IMR-90 (cell line): ENCODE results near the gene RPS6KL1.

Experiments
- CHD1 ChIP-seq: IDR thresholded peaks from 2 replicates; pipeline ENCODE4 v1.6.1; 2012; ENCODE audit warnings: low read depth, low read length, improper control_type of control experiment
- MXI1 ChIP-seq: IDR thresholded peaks from 2 replicates; pipeline ENCODE4 v1.6.1; 2012; ENCODE audit warnings: low read depth, mild to moderate bottlenecking, low read length, moderate library complexity, borderline replicate concordance
- NFE2L2 ChIP-seq: fragments of 150-350 bp; IDR thresholded peaks from 2 replicates; pipeline ENCODE4 v1.6.1; 2016; ENCODE audit warnings: low read depth, mild to moderate bottlenecking, low read length
- POLR2A ChIP-seq: IDR thresholded peaks from 2 replicates; pipeline ENCODE4 v1.6.1; 2012; ENCODE audit warnings: mild to moderate bottlenecking, low read depth, low read length
- RAD21 ChIP-seq: IDR thresholded peaks from 2 replicates; pipeline ENCODE4 v1.6.1; 2012; ENCODE audit warnings: low read length, improper control_type of control experiment
- RCOR1 ChIP-seq: IDR thresholded peaks from 2 replicates; pipeline ENCODE4 v1.6.1; 2012; ENCODE audit warnings: mild to moderate bottlenecking, low read length, improper control_type of control experiment; ENCODE audit not compliant: insufficient replicate concordance
- RFX5 ChIP-seq: IDR thresholded peaks from 2 replicates; pipeline ENCODE4 v1.8.0; 2012; ENCODE audit warnings: low read depth, mild to moderate bottlenecking, low read length, moderate library complexity
- SMC3 ChIP-seq: fragments of 150-350 bp; IDR thresholded peaks from 2 replicates; pipeline ENCODE4 v1.6.1; 2016; ENCODE audit warnings: low read depth, mild to moderate bottlenecking, antibody characterized with exemption, low read length, moderate library complexity
- TF ChIP-seq, protein P1 (sequence below): conservative IDR thresholded peaks from 2 replicates; pipeline ENCODE4 v1.5.1; 2012; ENCODE audit warnings: mild to moderate bottlenecking, low read depth, low read length, improper control_type of control experiment
- TF ChIP-seq, protein P2 (sequence below): fragments of 150-350 bp; IDR thresholded peaks from 2 replicates; pipeline ENCODE4 v1.6.1; 2017; ENCODE audit warnings: mild to moderate bottlenecking, antibody characterized with exemption, low read length, low read depth

DNA sequence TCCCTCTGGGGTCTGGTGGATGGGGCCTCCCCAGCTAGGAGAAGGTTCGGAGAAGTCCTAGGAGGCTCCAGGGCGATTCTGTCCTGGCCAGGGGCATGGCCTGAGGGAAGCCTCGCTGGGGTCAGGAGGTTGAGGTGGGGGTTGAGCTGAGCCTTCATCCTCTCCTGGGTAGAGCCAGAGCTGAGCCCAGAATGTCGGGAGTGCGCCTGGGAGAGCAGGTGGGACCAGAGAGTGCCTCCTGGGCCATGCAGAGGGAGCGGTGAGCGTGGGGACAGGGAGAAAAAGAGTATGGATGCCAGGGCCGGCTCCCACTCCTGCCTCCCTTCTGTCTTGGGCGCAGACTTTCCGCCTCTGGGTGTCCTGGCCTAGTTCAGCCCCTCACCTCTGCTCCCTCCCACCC, 13.1 kb downstream of the RPS6KL1 start:
- TF ChIP-seq, protein P1, sequence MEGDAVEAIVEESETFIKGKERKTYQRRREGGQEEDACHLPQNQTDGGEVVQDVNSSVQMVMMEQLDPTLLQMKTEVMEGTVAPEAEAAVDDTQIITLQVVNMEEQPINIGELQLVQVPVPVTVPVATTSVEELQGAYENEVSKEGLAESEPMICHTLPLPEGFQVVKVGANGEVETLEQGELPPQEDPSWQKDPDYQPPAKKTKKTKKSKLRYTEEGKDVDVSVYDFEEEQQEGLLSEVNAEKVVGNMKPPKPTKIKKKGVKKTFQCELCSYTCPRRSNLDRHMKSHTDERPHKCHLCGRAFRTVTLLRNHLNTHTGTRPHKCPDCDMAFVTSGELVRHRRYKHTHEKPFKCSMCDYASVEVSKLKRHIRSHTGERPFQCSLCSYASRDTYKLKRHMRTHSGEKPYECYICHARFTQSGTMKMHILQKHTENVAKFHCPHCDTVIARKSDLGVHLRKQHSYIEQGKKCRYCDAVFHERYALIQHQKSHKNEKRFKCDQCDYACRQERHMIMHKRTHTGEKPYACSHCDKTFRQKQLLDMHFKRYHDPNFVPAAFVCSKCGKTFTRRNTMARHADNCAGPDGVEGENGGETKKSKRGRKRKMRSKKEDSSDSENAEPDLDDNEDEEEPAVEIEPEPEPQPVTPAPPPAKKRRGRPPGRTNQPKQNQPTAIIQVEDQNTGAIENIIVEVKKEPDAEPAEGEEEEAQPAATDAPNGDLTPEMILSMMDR = no peak
- no peak for TF ChIP-seq CHD1
- no peak for TF ChIP-seq NFE2L2
- no peak for TF ChIP-seq SMC3
- TF ChIP-seq, protein P2, sequence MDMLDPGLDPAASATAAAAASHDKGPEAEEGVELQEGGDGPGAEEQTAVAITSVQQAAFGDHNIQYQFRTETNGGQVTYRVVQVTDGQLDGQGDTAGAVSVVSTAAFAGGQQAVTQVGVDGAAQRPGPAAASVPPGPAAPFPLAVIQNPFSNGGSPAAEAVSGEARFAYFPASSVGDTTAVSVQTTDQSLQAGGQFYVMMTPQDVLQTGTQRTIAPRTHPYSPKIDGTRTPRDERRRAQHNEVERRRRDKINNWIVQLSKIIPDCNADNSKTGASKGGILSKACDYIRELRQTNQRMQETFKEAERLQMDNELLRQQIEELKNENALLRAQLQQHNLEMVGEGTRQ = no peak
- TF ChIP-seq MXI1 = no peak
- TF ChIP-seq RCOR1 = no peak
- TF ChIP-seq POLR2A = no peak
- TF ChIP-seq RAD21 = no peak
- no peak for TF ChIP-seq RFX5
